ENCODE measurements around the gene PPP4R2. TPM values are rescaled to one million over a fixed set of nuclear protein-coding genes. Genes with fewer than 3 reads are reported as not detected.

Gene PPP4R2
- total RNA-seq, 1 donor from 2014 or later = 33.0 TPM

GRCh38 chr3:73029321-73029796, 32.7 kb downstream of the PPP4R2 start:
- DNase-seq (ENCODE audit: low read depth) = peak; percentile 67
- TF ChIP-seq, protein P1, sequence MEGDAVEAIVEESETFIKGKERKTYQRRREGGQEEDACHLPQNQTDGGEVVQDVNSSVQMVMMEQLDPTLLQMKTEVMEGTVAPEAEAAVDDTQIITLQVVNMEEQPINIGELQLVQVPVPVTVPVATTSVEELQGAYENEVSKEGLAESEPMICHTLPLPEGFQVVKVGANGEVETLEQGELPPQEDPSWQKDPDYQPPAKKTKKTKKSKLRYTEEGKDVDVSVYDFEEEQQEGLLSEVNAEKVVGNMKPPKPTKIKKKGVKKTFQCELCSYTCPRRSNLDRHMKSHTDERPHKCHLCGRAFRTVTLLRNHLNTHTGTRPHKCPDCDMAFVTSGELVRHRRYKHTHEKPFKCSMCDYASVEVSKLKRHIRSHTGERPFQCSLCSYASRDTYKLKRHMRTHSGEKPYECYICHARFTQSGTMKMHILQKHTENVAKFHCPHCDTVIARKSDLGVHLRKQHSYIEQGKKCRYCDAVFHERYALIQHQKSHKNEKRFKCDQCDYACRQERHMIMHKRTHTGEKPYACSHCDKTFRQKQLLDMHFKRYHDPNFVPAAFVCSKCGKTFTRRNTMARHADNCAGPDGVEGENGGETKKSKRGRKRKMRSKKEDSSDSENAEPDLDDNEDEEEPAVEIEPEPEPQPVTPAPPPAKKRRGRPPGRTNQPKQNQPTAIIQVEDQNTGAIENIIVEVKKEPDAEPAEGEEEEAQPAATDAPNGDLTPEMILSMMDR (conservative IDR thresholded peaks at IDR 0.05; ENCODE audit: low read depth, low read length) = no peak
- no peak overlapping the region for H3K4me3 ChIP-seq (ENCODE audit: low read depth, low read length)

- TF ChIP-seq, protein P1 (conservative IDR thresholded peaks at IDR 0.05; ENCODE audit: low read depth, low read length) = no peak
- DNase-seq (ENCODE audit: low read depth) = no peak
- H3K4me3 ChIP-seq (ENCODE audit: low read depth, low read length) = no peak overlapping the region
These were observed 33.5 kb downstream of the PPP4R2 start for GRCh38 chr3:73030073-73030597.

DNA sequence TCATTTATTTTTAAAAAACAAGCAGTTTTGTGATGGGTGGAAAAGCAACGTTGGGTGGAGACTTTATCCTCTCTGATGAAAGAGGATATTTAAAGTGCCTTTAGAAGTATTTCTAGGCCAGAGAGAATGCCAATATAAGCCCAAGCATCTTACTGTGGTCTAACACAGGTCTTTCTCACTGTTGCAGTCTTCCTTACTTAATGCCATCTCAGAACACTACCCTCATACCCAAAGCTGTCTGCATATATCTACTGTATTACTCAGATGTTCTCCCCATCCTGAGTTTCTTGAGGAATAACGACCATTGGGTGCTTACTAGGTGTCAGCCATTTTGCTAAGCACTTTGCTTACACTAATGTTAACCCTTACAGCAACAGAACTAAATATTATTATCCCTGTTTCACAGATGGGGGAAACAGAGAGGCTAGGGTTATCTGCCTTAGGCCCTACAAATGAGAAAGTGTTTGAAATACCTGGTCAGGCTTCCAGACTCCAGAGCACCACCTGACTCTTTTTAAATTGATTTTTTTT, 35.0 kb downstream of the PPP4R2 start:
- TF ChIP-seq, protein P1 (conservative IDR thresholded peaks at IDR 0.05; ENCODE audit: low read depth, low read length) = no peak
- no peak overlapping the region for H3K4me3 ChIP-seq (ENCODE audit: low read depth, low read length)
- DNase-seq (ENCODE audit: low read depth) = no peak

DNA sequence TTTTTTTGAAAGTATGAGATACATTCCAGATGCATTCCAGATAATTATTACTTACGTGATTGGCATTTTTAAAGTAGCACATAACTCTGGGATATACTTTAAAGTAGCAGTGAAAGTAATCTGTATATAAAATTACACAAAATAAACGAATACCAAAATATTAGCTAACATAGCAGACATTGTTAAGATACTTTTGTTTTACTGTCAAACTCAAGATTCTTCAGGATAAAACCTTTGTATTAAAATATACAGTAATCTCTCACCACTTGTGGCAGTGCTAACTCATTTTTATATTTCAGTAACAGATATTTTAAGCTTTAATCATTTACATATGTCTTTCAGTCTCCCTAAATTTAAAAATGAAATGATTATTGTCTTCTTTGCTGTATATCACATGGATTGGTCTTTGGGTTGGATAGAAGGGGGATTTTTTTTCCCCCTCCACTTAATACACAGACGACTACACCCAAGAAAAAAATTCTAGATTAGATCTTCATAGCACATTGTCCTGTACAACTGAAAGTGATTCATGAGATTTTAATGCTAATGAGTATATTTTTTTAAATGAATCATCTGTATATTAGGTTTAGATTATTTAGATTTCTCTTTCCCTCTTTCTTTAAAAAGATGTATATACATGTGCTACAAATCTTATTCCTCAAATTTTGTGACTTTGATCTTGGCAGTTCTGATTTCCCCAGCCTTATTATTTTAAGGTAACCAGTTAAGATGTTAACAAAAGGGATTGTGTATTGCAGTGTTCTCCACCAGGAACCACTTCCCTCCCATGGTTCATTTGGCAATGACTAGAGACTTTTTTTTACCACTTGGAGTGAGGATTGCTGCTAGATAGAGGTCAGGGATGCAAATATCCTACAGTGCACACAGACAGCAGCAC, 40.3 kb downstream of the PPP4R2 start:
- no peak overlapping the region for H3K4me3 ChIP-seq (ENCODE audit: low read depth, low read length)
- TF ChIP-seq, protein P1 (conservative IDR thresholded peaks at IDR 0.05; ENCODE audit: low read depth, low read length) = no peak
- no peak for DNase-seq (ENCODE audit: low read depth)

GRCh38 chr3:73041537-73041936, 44.9 kb downstream of the PPP4R2 start:
- no peak overlapping the region for H3K4me3 ChIP-seq (ENCODE audit: low read depth, low read length)
- TF ChIP-seq, protein P1 (conservative IDR thresholded peaks at IDR 0.05; ENCODE audit: low read depth, low read length) = no peak
- DNase-seq (ENCODE audit: low read depth) = no peak

DNA sequence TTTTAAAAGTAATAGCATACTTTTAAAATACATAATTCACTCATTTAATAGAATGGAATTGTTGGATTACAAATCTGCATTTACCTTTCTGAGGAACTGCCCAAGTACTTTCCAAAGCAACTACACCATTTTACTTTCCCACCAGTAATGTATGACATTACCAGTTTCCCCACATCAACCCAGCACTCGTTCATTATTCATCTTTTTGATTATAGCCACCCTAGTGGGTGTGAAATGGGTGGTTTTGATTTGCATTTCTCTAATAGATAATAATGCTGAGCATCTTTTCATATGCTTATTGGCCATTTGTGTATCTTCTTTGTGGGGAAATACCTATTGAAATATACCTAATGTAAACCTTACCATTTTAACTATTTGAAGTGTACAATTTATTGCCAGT, 46.8 kb downstream of the PPP4R2 start:
- no peak overlapping the region for H3K4me3 ChIP-seq (ENCODE audit: low read depth, low read length)
- TF ChIP-seq, protein P1 (conservative IDR thresholded peaks at IDR 0.05; ENCODE audit: low read depth, low read length) = no peak
- no peak for DNase-seq (ENCODE audit: low read depth)
